GM12878 (cell line): ENCODE results near the gene EDNRA. TPM values are rescaled to one million over a fixed set of nuclear protein-coding genes. Genes with fewer than 3 reads are reported as not detected.

Source experiments
- polyA plus RNA-seq, 11 experiments: library from polyadenylated mRNA; depleted of rRNA in 4 of 11; unstranded in 6 of 11; stranded (reverse) in 5 of 11; fragments of >200 nt; fragmentation: Nextera tagmentation in 4 of 11; fragmentation: Illumina TruSeq in 1 of 11; extraction: Ambion mirVana in 4 of 11; extraction: Trizol in 1 of 11; gene quantifications; 1 replicate in 1 of 11; 2 replicates in 10 of 11; pipeline versions ENCODE4 v1.2.1 to v1.2.3, GENCODE V29; 2011 to 2016; ENCODE audit warnings: inconsistent platforms in 2 of 11, missing spikeins in 2 of 11, low read depth in 1 of 11
- total RNA-seq, 4 experiments: library from RNA; depleted of rRNA in 3 of 4; stranded (reverse); fragments of >200 nt in 3 of 4; fragmentation: Illumina TruSeq in 1 of 4; extraction: Trizol in 1 of 4; gene quantifications; 2 replicates each; pipeline versions ENCODE4 v1.2.1 to v1.2.3, GENCODE V29; 2013 to 2021

EDNRA gene
- total and polyA plus RNA-seq, 10 of the 15 experiments (the other 5 are each of a cell fraction or from before 2014, with no cell fraction given): 0.01 to 0.32 (median 0.13) TPM

Other genes with a start within 250 kb of the EDNRA start
- 14.0 and 16.0 TPM in 2 replicates for gene TMEM184C, start 136.3 kb downstream of the EDNRA start, total RNA-seq (2014; rRNA removed)
- 16.1 and 17.0 TPM in 2 replicates for gene TMEM184C, start 136.3 kb downstream of the EDNRA start, total RNA-seq (2014; rRNA removed; fragmentation: Illumina TruSeq; extraction: Trizol)
- gene TMEM184C, start 136.3 kb downstream of the EDNRA start, total RNA-seq (2021): 18.6 and 20.9 TPM in 2 replicates
- 21.3 and 22.6 TPM in 2 replicates for gene TMEM184C, start 136.3 kb downstream of the EDNRA start, polyA plus RNA-seq (2011; rRNA removed)
- 19.3 and 23.0 TPM in 2 replicates for gene TMEM184C, start 136.3 kb downstream of the EDNRA start, polyA plus RNA-seq (2014; fragmentation: Illumina TruSeq; extraction: Trizol)
- 1 to 10 TPM; 3.4 to 4.1 TPM for gene TMEM184C, start 136.3 kb downstream of the EDNRA start, polyA plus RNA-seq (2014; fragmentation: Nextera tagmentation; extraction: Ambion mirVana)
- gene TMEM184C, start 136.3 kb downstream of the EDNRA start, polyA plus RNA-seq (2014; rRNA removed): 8.4 and 9.9 TPM in 2 replicates
- 10 to 100 TPM; 19.6 to 20.5 TPM for gene TMEM184C, start 136.3 kb downstream of the EDNRA start, polyA plus RNA-seq (2016; fragmentation: Nextera tagmentation; extraction: Ambion mirVana)
- gene PRMT9, start 203.1 kb downstream of the EDNRA start, total RNA-seq (2014; rRNA removed): 8.2 and 10.9 TPM in 2 replicates
- gene PRMT9, start 203.1 kb downstream of the EDNRA start, total RNA-seq (2014; rRNA removed; fragmentation: Illumina TruSeq; extraction: Trizol): 10.2 TPM in 2 replicates
- gene PRMT9, start 203.1 kb downstream of the EDNRA start, total RNA-seq (2021): 7.2 TPM in 2 replicates
- 11.8 and 16.2 TPM in 2 replicates for gene PRMT9, start 203.1 kb downstream of the EDNRA start, polyA plus RNA-seq (2011; rRNA removed)
- gene PRMT9, start 203.1 kb downstream of the EDNRA start, polyA plus RNA-seq (2014; fragmentation: Illumina TruSeq; extraction: Trizol): 7.1 and 9.6 TPM in 2 replicates
- 1 to 10 TPM; 4.1 to 4.3 TPM for gene PRMT9, start 203.1 kb downstream of the EDNRA start, polyA plus RNA-seq (2014; fragmentation: Nextera tagmentation; extraction: Ambion mirVana)
- 4.9 and 6.0 TPM in 2 replicates for gene PRMT9, start 203.1 kb downstream of the EDNRA start, polyA plus RNA-seq (2014; rRNA removed)
- gene PRMT9, start 203.1 kb downstream of the EDNRA start, polyA plus RNA-seq (2016; fragmentation: Nextera tagmentation; extraction: Ambion mirVana): 10 to 100 TPM in 1 of 2 experiments, 1 to 10 TPM in 1; 8.1 to 10.3 TPM